GM18508 (cell line): ENCODE measurements around the gene HSF4.
"Not testable (repeated sequence)": the region's sequence is repeated elsewhere in the genome, so short reads cannot be mapped to it uniquely, and the experiment has no call there.

Source experiments
- ATAC-seq: cut with Tn5 transposase; IDR thresholded peaks from one replicate; pipeline ENCODE4 v1.9.1; 2021; ENCODE audit warnings: moderate number of reproducible peaks; ENCODE audit not compliant: insufficient read depth, unreplicated experiment

HSF4 gene

DNA sequence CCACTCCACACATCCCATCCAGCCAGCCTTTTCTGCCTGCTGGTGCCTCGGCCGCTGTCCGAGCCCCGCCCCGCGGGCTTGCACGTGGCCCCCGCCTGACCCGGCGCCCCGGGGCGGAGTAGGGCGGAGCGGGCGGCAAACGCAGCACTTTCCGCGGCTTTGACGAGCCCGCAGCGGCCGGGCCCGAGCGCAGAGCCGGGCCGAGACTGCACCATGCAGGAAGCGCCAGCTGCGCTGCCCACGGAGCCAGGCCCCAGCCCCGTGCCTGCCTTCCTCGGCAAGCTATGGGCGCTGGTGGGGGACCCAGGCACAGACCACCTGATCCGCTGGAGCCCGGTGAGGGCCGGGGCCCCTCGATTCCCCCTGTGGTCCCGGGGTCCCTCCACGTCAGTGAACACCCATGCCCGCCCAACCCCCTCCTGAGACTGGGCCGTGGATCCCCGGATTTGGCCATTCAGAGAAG, at the start of gene HSF4:
Gene HSF4 (plus strand): TSS at position 147 of the 463 bp plus-strand sequence. CDS start 67 bp downstream, at position 214.
- no peak for ATAC-seq

DNA sequence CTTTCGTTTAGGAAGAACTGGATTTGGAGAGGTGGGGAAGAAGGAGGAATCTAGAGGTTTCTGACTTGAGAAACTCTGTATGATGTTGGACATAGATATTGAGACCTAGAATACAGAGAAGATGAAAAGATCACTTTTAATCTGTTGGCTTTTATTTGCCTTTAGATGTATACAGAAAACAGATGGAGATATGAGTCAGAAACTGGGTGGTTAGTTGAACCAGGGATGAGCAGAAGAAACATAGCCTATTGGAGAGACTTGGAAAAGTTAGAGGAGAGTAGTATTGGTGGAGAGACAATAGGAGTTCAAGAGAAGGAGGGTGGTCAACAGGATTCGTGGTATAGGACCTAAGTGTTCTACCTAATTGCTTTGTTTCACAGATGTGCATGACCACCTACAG, 49.8 kb upstream of the HSF4 start:
- ATAC-seq: no peak

GRCh38 chr16:67115639-67116038, 48.9 kb upstream of the HSF4 start:
- no peak for ATAC-seq

GRCh38 chr16:67116388-67117311, 47.9 kb upstream of the HSF4 start:
- no peak for ATAC-seq

DNA sequence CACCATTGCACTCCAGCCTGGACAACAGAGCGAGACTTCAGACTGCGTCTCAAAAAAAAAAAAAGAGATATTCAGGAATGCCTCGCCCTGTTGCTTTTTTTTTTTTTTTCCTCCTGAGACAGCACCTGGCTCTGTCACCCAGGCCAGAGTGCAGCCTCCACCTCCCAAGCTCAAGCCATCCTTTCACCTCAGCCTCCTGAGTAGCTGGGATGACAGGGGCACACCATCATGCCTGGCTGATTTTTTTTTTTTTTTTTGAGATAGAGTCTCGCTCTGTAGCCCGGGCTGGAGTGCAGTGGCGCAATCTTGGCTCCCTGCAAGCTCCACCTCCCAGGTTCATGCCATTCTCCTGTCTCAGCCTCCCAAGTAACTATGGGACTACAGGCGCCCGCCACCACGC, 46.8 kb upstream of the HSF4 start:
- ATAC-seq: no peak

GRCh38 chr16:67120025-67120424, 44.5 kb upstream of the HSF4 start:
- no peak for ATAC-seq

- ATAC-seq: not testable (repeated sequence)
Observed at GRCh38 chr16:67122799-67123198, 41.7 kb upstream of the HSF4 start.

DNA sequence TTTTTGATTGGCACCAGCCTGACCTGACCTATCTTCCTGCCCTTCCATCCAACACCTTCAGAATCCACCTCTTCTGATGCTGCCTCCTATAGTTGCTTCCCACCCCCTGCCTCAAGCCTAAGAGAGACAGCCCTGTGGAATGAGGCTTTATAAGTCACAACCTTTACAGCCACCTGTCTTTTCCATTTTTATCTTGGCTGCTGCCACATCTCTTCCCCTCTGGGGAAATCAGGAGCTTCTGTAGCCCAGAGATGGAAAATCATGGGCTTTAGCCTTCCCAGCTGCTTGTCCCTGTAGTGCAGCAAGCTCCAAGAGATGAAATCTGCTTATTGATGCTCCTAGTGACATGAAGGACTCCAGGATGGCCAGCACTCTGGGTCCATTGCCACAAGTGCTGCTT, 36.1 kb upstream of the HSF4 start:
- no peak for ATAC-seq

GRCh38 chr16:67128887-67129286, 35.7 kb upstream of the HSF4 start:
- no peak for ATAC-seq

DNA sequence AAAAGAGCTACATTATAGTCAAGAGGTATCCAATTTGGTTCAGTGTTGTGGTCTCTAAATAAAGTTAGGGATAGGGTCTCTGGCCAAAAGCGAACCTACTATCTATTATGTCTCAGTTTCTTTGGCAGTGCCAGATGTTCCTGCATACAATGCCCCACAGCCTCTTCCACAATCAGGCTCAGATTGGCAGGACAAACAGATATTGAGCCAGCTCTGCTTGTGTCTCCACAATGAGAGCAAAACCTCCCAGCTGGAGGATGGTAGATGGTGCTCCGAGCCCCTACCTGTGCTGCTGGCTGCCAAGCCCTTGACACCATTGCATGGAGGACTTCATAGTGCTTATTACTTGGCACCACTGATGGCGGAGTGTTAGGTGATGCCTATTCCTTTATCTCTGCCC, 35.1 kb upstream of the HSF4 start:
- no peak for ATAC-seq

- no peak for ATAC-seq
Observed at GRCh38 chr16:67137605-67138004, 26.9 kb upstream of the HSF4 start.

- ATAC-seq: no peak
Observed at GRCh38 chr16:67141391-67141790, 23.2 kb upstream of the HSF4 start.

- ATAC-seq: no peak
Observed at GRCh38 chr16:67142342-67142741, 22.2 kb upstream of the HSF4 start.

GRCh38 chr16:67144943-67145342, 19.6 kb upstream of the HSF4 start:
- no peak for ATAC-seq

- no peak for ATAC-seq
Observed at GRCh38 chr16:67145746-67146145, 18.8 kb upstream of the HSF4 start.

GRCh38 chr16:67146523-67147357, 17.8 kb upstream of the HSF4 start:
- ATAC-seq: no peak

GRCh38 chr16:67147437-67148140, 17.0 kb upstream of the HSF4 start:
- no peak for ATAC-seq

GRCh38 chr16:67148221-67148620, 16.3 kb upstream of the HSF4 start:
- ATAC-seq: no peak

- no peak for ATAC-seq
Observed at GRCh38 chr16:67148656-67149275, 15.8 kb upstream of the HSF4 start.
